CD4-positive, CD25-positive, alpha-beta regulatory T cell (primary cell): ENCODE data around the gene KCNG2. TPM values are rescaled to one million over a fixed set of nuclear protein-coding genes. Genes with fewer than 3 reads are reported as not detected.

Experiments
- ATAC-seq, 2 donors: fragments of 150-1000 bp; cut with Tn5 transposase; one replicate each; pipeline ENCODE4 v1.10.0; 2021; ENCODE audit warnings: low read depth in 2 of 2, moderate number of reproducible peaks in 2 of 2, moderate library complexity in 1 of 2
- DNase-seq, 3 donors: peaks; one replicate each; pipeline versions ENCODE4 v3.0.0 to v3.0.0-alpha.2; 2012 to 2022; ENCODE audit warnings: mixed read lengths in 1 of 3
- H3K27ac ChIP-seq: one replicate; pipeline ENCODE4 v1.7.0; 2013; ENCODE audit warnings: mild to moderate bottlenecking, low read length; ENCODE audit not compliant: insufficient read depth, poor library complexity, severe bottlenecking
- H3K27me3 ChIP-seq: one replicate; pipeline ENCODE4 v1.7.0; 2013; ENCODE audit warnings: low read length; ENCODE audit not compliant: control insufficient read depth, insufficient read depth
- H3K36me3 ChIP-seq: one replicate; pipeline ENCODE4 v1.7.0; 2013; ENCODE audit warnings: mild to moderate bottlenecking, low read length, moderate library complexity; ENCODE audit not compliant: control insufficient read depth, insufficient read depth
- H3K4me1 ChIP-seq: 2 replicates; pipeline ENCODE4 v1.7.0; 2013; ENCODE audit warnings: mild to moderate bottlenecking, low read length; ENCODE audit not compliant: insufficient read depth, control insufficient read depth, poor library complexity, severe bottlenecking
- H3K4me3 ChIP-seq: one replicate; pipeline ENCODE4 v1.7.0; 2013; ENCODE audit warnings: low read depth, mild to moderate bottlenecking, low read length, moderate library complexity
- H3K9me3 ChIP-seq, 2 experiments: 1 replicate in 1 of 2; 2 replicates in 1 of 2; pipeline ENCODE4 v1.7.0; 2013; ENCODE audit warnings: low read length in 2 of 2, mild to moderate bottlenecking in 1 of 2, moderate library complexity in 1 of 2; ENCODE audit not compliant: control insufficient read depth in 2 of 2
- H3K27ac Mint-ChIP-seq, 3 donors: one replicate each; pipeline ENCODE4 v1.8.0; 2020 to 2022; ENCODE audit warnings: mild to moderate bottlenecking in 3 of 3, mixed read lengths in 3 of 3, moderate library complexity in 2 of 3
- H3K27me3 Mint-ChIP-seq: one replicate; pipeline ENCODE4 v1.8.0; 2022; ENCODE audit warnings: mild to moderate bottlenecking, mixed read lengths
- H3K36me3 Mint-ChIP-seq: one replicate; pipeline ENCODE4 v1.8.0; 2020; ENCODE audit warnings: mixed read lengths
- H3K4me1 Mint-ChIP-seq, 4 donors: one replicate each; pipeline ENCODE4 v1.8.0; 2020 to 2022; ENCODE audit warnings: mixed read lengths in 4 of 4, mild to moderate bottlenecking in 1 of 4
- H3K4me3 Mint-ChIP-seq, 4 donors: one replicate each; pipeline ENCODE4 v1.8.0; 2020 to 2022; ENCODE audit warnings: mild to moderate bottlenecking in 4 of 4, mixed read lengths in 4 of 4, moderate library complexity in 3 of 4
- H3K9me3 Mint-ChIP-seq, 7 donors: one replicate each; pipeline ENCODE4 v1.8.0; 2020 to 2022; ENCODE audit warnings: mixed read lengths in 7 of 7, mild to moderate bottlenecking in 3 of 7, moderate library complexity in 2 of 7
- polyA plus RNA-seq, 4 donors: library from polyadenylated mRNA; unstranded; fragments of 300-500 nt; fragmentation: Illumina TruSeq; gene quantifications; one replicate each; pipeline ENCODE4 v1.2.3, GENCODE V29; 2021
- total RNA-seq: library from RNA; stranded (reverse); gene quantifications from one replicate; pipeline ENCODE4 v1.2.3, GENCODE V29; 2022

KCNG2 gene
- total and polyA plus RNA-seq, 5 donors from 2014 or later, result not detected

DNA sequence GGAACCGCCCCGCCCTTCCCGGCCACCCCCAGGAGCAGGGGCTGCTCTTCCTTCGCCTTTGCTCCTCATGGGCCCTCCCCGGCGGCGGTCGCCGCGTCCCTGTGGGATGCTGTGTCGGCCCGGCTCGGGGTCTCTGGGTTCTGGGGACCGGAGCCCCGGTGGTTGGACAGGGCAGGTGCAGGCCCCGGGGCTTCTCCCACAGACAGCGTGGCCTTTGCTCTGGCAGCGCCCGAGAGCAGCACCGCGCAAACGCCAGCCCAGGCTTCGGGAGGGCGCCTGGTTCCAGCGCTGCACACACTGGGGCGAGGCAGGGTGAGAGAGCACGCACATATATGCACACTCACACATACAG is 9.0 kb upstream of the KCNG2 start:
- Mint-ChIP-seq H3K27me3 (peaks cover 36% of the 10 kb centered on the region), H3K4me1 (peaks cover 0 to 6% (median 4%) of the 10 kb centered on the region in 4 donors), H3K36me3 (no peaks in the 10 kb centered on the region), H3K9me3 (peaks cover 0 to 3% (median 0%) of the 10 kb centered on the region in 7 donors), H3K4me3 (no peak overlapping the region), H3K27ac (no peak overlapping the region)
- no peaks in the 10 kb centered on the region for H3K27me3 ChIP-seq
- no peak for DNase-seq
- no peaks in the 10 kb centered on the region for H3K9me3 ChIP-seq
- no peaks in the 10 kb centered on the region for H3K36me3 ChIP-seq
- H3K27ac ChIP-seq, result no peak overlapping the region
- no peak for ATAC-seq
- H3K4me3 ChIP-seq, result no peak overlapping the region
- no peaks in the 10 kb centered on the region for H3K4me1 ChIP-seq

DNA sequence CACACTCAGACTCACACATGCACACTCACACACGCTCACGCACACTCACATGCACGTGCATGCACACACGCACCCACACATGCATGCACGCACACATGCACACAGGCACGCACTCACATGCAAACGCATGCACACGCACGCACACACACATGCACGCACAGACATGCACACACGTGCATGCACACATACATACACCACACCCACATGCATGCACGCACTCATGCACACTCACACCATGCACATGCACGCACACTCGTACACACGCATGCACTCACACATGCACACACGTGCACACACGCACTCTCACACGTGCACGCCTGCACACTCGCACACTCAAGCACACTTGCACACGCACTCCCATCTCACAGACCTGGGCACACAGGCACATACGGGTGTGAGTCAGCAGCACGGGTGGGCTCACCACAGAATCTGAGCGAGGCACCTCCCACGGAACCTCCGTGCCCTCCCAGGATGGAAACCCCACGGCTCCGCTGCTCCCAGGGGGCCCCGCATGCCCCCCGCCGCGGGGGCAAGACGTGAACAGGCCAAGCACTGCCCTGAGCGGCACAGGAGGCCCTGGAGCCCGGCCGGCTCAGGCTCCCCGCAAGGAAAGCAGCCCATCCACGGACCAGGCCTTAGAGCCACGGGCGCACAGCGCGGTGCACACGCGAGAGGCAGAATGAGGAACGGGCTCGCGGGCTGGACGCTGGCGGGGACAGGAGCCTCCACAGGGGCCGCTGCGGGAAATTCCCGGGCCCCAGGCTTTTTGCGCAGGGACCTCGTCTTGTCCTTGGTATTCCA is 8.4 kb upstream of the KCNG2 start:
- no peak for ATAC-seq
- H3K4me1 Mint-ChIP-seq, result peaks cover 0 to 6% (median 4%) of the 10 kb centered on the region in 4 donors

GRCh38 chr18:79789901-79790890 is 7.5 kb upstream of the KCNG2 start:
- no peaks in the 10 kb centered on the region for H3K4me1 ChIP-seq
- no peaks in the 10 kb centered on the region for H3K27me3 ChIP-seq
- H3K9me3 ChIP-seq, result no peaks in the 10 kb centered on the region
- H3K27ac ChIP-seq, result no peak overlapping the region
- H3K4me3 ChIP-seq, result no peak overlapping the region
- peaks cover 0 to 6% (median 4%) of the 10 kb centered on the region in 4 donors for H3K4me1 Mint-ChIP-seq
- no peaks in the 10 kb centered on the region for H3K36me3 Mint-ChIP-seq
- H3K9me3 Mint-ChIP-seq, result peaks cover 0 to 3% (median 0%) of the 10 kb centered on the region in 7 donors
- no peak overlapping the region for H3K27ac Mint-ChIP-seq
- peaks cover 38% of the 10 kb centered on the region for H3K27me3 Mint-ChIP-seq
- H3K4me3 Mint-ChIP-seq, result no peak overlapping the region
- no peaks in the 10 kb centered on the region for H3K36me3 ChIP-seq
- DNase-seq (no peak), ATAC-seq (no peak)

More for the DNA sequence above, 8.4 kb upstream of the KCNG2 start:
- H3K27me3 ChIP-seq, result no peaks in the 10 kb centered on the region
- H3K27ac Mint-ChIP-seq, result peak overlapping the region in 1 of 3 donors; percentile 63
- H3K4me3 Mint-ChIP-seq, result no peak overlapping the region
- no peak overlapping the region for H3K27ac ChIP-seq
- no peaks in the 10 kb centered on the region for H3K4me1 ChIP-seq
- H3K36me3 Mint-ChIP-seq, result no peaks in the 10 kb centered on the region
- DNase-seq, result no peak
- no peak overlapping the region for H3K4me3 ChIP-seq
- no peaks in the 10 kb centered on the region for H3K36me3 ChIP-seq
- H3K9me3 Mint-ChIP-seq, result peaks cover 0 to 3% (median 0%) of the 10 kb centered on the region in 7 donors
- no peaks in the 10 kb centered on the region for H3K9me3 ChIP-seq
- peaks cover 36% of the 10 kb centered on the region for H3K27me3 Mint-ChIP-seq

GRCh38 chr18:79790996-79791972 is 6.5 kb upstream of the KCNG2 start:
- H3K27ac ChIP-seq, result no peak overlapping the region
- no peak overlapping the region for H3K4me3 ChIP-seq
- no peaks in the 10 kb centered on the region for H3K4me1 ChIP-seq
- Mint-ChIP-seq H3K9me3 (peaks cover 0 to 3% (median 0%) of the 10 kb centered on the region in 7 donors), H3K27me3 (peaks cover 42% of the 10 kb centered on the region), H3K4me1 (peaks cover 0 to 7% (median 4%) of the 10 kb centered on the region in 4 donors), H3K27ac (no peak overlapping the region), H3K36me3 (no peaks in the 10 kb centered on the region), H3K4me3 (peak overlapping the region in 1 of 4 donors; percentile 3)
- ATAC-seq (no peak), DNase-seq (no peak)
- H3K36me3 ChIP-seq, result no peaks in the 10 kb centered on the region
- no peaks in the 10 kb centered on the region for H3K9me3 ChIP-seq
- no peaks in the 10 kb centered on the region for H3K27me3 ChIP-seq

DNA sequence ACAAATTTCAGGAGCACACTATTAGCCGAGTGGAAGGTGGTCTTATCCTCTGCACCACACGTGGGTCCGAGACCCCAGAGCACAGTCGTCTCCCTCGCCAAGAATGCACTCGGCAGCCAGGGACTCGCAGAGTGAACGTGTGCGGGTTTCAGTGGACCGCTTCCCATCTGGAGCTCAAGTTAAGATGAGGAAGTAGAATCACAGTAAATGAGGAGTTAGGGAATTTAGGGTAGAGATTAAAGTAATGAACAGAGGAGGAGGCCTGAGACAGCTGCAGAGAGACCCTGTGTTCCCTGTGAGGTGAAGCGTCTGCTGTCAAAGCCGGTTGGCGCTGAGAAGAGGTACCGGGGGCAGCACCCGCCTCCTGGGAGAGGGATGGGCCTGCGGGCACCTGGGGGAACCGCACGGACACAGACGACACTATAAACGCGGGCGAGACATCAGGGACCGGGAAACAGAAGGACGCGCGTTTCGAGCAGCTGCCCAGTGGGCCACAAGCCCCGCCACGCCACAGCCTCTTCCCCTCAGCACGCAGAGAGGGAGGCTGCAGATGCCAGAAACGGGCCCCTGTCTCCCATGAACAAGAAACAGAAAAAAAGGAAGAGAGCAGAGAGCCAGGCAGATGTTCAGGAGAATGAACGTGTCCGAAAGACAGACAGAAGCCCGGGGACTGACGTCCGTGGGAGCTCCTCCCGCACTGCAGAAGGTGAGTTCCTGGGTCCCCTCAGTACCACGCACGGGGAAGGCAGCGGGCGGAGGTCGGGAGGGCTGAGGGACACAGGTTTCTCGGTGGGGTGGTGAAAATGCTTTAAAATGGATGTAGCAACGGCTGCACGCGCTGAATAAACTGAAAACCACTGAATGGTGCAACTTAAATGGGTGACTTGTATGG is 5.4 kb upstream of the KCNG2 start:
- peaks cover 0 to 3% (median 0%) of the 10 kb centered on the region in 7 donors for H3K9me3 Mint-ChIP-seq
- Histone ChIP-seq H3K4me3 (no peak overlapping the region), H3K27me3 (peaks cover 3% of the 10 kb centered on the region), H3K4me1 (no peaks in the 10 kb centered on the region), H3K9me3 (no peaks in the 10 kb centered on the region), H3K36me3 (no peaks in the 10 kb centered on the region), H3K27ac (no peak overlapping the region)
- no peak overlapping the region for H3K4me3 Mint-ChIP-seq
- no peak for DNase-seq
- no peak overlapping the region for H3K27ac Mint-ChIP-seq
- H3K36me3 Mint-ChIP-seq, result peaks cover 3% of the 10 kb centered on the region
- H3K27me3 Mint-ChIP-seq, result peaks cover 53% of the 10 kb centered on the region
- no peak for ATAC-seq
- peaks cover 0 to 13% (median 6%) of the 10 kb centered on the region in 4 donors for H3K4me1 Mint-ChIP-seq

GRCh38 chr18:79792988-79793355 is 4.8 kb upstream of the KCNG2 start:
- H3K27me3 Mint-ChIP-seq, result peaks cover 56% of the 10 kb centered on the region
- ATAC-seq, result no peak

More at GRCh38 chr18:79792988-79793355, 4.8 kb upstream of the KCNG2 start:
- Mint-ChIP-seq H3K36me3 (peaks cover 5% of the 10 kb centered on the region), H3K27ac (no peak overlapping the region), H3K4me1 (peaks cover 0 to 15% (median 8%) of the 10 kb centered on the region in 4 donors), H3K4me3 (no peak overlapping the region), H3K9me3 (peaks cover 0 to 4% (median 0%) of the 10 kb centered on the region in 7 donors)
- no peaks in the 10 kb centered on the region for H3K9me3 ChIP-seq
- DNase-seq, result no peak
- no peak overlapping the region for H3K27ac ChIP-seq
- no peaks in the 10 kb centered on the region for H3K4me1 ChIP-seq
- peaks cover 5% of the 10 kb centered on the region for H3K27me3 ChIP-seq
- no peaks in the 10 kb centered on the region for H3K36me3 ChIP-seq
- no peak overlapping the region for H3K4me3 ChIP-seq
